Measurements from ENCODE around the gene RETREG2.

The RETREG2 gene, protein sequence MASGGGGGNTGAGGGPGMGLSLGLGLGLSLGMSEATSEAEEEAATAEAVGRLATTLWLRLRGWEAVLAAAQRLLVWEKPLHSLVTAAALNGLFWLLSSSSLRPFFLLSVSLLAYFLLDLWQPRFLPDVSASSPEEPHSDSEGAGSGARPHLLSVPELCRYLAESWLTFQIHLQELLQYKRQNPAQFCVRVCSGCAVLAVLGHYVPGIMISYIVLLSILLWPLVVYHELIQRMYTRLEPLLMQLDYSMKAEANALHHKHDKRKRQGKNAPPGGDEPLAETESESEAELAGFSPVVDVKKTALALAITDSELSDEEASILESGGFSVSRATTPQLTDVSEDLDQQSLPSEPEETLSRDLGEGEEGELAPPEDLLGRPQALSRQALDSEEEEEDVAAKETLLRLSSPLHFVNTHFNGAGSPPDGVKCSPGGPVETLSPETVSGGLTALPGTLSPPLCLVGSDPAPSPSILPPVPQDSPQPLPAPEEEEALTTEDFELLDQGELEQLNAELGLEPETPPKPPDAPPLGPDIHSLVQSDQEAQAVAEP

DNA sequence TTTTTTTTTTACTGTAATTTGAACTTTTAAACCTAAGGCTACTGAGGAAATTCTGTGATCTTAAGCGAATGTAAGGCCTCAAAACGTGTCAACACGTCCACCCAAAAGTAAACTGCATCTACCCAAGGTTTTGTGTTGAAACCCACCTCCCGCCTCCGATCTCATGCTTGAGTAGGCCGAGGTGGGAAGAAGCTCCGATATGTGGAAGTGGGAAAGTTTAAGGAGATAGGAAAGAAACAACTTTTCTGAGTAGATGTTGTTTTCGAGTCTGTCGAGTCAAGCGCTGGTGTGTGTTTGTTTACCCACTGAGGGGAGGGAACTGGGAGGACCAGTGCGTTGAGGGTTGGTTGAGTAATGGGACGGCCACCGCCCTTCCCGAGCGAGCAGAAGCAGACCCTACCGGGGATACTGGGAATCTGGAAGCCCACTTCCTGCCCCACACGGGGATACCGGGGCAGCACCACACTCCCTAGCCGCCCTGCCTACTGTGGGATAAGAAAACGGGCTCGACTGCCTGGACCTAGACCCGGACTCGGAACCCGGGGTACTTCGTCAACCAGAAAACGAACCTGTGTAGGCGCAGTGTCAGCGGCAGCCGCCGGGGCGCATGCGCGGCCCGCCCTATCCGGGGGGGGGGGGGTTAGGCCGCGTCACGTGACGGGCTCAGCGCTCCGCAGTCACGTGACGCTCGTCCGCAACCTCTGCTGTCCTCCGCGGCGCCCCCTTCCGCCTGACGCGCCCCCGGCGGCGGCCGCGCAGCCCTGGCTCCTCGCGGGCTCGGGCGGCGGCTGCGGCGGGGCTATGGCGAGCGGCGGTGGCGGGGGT lies at the start of gene RETREG2:
RETREG2 (plus strand) TSS at position 724 of the 825 bp plus-strand sequence; CDS start at position 802, 78 bp downstream.
- peak in 1 of 2 experiments; percentile 24 for DNase-seq

DNA sequence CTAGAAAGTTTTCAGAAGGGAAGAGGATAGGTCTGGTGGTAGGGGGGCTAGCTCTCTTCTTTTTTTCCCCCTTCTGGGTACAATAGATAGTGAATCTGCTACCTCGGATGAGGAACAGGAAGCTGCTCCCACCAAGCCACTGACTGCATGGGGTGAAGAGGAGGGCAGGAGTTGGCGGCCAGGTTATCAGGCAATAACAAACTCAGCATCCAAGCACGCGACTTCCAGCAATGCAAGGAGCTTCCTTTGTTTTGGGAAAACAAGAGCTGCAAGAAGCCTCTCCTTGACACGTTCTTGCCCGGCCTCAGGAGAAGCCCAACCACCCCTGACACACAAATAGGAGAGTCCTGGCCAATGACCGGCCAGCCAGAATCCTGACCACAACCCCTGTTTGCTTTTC lies 49.7 kb upstream of the RETREG2 start:
- no peak for DNase-seq

DNA sequence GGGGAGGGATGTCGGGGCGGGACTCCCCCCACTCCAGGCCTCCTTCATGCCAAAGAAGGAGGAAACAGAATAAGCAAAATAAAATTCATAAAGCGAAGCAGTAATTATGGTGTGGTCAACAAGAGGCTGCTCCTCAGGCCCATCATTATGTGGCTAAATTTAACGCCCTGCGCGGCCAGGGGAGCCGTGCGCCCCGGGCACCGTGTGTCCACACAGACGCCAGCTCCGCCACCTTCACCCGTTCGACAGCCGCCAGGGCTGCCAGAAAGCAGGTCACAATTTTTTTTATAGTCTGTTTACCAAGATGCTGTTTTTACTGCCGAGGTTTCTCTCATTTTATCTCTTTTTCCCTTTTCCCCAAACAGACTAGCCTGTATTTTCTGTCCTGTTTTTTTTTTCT lies 48.5 kb upstream of the RETREG2 start:
- DNase-seq, result no peak

DNA sequence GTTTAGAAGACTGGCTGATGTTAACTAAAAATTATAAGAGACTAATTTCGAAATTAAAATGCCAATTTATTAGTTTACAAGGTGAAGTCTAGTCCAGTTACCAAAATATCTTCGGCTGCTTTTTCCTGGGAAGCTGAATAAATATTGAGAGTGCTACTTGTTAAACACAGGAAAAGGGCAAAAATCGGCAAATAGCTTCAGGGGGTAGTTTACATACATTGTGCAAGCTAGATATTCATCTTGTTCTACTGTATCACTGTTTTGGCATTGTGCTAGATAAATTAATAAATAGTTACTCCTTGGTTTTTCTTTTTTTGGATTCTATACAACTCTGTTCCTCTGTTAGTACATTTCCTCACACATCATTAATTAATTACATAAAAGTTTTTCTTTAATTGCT lies 46.7 kb upstream of the RETREG2 start:
- DNase-seq, result no peak

DNA sequence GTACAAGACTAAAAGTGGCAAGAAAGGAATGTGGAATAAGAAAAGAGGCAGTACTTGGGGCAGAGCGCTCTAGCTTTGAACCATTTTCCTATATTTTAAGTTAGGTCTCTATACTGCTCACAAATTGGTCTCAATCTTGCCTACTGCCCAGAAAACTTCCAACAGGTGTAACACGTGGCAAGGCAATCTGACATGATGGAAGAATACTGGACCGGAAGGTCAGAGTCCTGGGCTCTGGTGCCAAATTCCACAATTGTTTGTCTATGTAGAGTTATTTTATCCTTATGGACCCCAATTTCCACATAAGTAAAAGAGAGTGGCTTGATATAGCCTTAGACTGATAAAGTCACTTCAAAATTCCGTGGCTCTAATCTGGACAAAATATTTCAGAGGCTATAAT lies 46.3 kb upstream of the RETREG2 start:
- no peak for DNase-seq

DNA sequence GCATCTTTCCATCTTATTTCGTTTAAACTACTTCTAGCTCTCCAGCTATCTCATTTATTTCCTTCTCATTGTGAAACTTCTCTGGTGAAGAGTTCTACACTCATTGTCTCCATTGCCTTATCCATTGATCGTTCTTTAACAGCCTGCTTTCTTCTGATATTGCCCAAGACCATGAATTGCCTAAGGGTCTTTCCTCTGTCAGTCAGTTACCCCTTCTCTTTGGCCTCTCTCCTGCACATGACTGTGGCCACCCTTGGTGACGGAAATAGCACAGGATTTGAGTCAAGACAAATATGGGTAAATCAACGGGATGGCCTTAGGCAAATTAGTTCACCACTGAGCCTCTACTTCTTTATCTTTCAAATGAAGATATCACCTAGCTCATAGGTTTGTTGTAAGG lies 44.1 kb upstream of the RETREG2 start:
- DNase-seq, result no peak

DNA sequence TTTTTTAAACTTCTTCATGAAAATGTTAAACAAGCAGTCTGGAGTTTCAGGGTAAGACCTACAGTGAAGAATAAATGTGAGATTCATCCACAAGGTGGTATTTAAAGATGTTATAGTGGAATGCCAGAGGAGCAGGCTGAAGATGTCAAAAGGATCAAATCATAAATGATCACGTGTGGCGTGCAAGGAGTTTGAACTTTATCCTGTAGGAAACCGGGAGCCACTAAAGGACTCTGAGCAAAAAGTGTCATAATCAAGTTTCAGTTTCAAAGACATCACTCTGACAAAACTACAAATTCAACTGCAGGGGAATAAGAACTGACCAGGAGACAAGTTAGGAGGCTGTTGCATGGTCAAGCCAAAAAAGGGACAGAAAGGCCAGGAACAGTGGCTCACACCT lies 37.4 kb upstream of the RETREG2 start:
- DNase-seq, result no peak

DNA sequence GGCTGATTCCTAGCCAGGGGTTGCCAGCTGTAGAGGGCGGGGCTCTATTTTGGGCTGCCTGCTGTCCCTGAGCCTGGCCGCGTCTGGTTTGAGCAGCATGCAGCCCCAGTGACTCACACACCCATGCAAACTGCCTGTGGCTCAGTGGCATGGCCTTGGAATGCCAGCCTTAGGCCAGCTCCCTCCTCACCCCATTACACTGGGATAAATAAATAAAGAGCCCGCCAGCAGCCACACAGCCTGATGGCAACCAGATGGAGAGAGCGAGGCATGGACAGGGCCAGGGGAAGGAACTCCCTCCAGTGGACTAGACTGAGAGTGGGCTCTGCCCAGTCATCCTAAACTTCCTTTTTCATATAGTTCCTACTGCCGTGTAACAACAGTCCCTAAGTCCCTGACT lies 35.7 kb upstream of the RETREG2 start:
- DNase-seq, result no peak

DNA sequence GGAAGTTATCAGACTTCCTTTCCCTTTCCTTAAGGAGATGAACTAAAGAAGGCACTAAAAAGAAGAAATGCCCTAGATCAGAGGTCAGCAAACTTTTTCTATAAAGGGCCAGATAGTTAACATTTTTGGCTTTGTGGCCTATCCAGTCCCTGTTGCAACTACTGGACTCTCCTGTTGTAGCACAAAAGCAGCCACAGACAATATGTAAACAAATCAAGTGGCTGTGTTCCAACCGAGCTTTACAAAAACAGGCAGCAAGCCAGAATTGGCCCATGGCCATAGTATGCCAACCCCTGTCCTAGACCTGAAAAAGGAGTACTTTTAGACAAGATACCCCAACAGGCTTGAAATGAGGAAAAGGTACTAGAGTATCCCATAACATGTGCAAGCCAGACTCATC lies 28.4 kb upstream of the RETREG2 start:
- DNase-seq, result no peak

DNA sequence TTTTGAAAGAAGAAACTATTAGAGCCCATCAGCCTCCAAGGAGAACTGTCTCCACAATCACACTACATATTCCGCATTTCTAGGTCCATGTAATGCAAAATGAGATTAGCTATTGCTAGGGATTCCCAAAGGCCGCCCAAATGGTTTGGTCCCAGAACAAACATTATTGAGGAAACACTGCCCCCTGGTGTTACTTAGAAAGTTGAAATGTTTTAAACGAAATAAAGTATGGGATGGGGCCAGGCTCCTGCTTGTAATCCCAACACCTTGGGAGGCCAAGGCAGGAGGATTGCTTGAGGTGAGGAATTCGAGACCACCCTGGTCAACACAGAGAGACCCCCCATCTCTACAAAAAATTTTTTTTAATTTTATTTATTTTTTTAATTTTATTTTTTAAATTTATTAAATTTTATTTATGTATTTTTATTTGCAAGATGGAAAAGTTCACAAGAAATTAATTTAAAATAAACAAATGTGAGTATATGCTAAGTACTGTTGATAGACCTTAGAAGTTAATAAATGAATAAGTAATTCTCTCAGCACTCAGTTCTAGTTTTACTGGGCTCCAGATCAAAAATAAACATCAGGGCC lies 22.9 kb upstream of the RETREG2 start:
- DNase-seq, result peak in 1 of 2 experiments; percentile 6

DNA sequence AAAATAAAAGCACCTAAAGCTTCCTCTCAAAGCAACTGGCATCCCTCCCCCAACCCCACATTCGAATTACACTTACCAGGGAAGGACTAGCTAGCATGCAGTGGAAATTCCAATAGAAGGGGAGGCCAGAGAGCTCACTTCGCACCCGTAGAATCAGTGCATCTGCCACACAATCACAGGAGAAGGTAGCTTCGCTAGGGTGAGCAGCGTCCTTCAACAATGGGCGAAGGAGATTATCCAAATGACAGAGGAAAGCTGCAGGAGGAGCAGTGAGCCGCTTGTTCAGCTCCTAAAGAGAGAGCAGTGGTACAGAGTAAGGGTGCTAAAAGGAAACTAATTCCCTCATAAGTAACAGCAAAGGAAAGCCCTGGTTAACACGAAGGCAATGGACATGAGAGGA lies 20.7 kb upstream of the RETREG2 start:
- no peak for DNase-seq

DNA sequence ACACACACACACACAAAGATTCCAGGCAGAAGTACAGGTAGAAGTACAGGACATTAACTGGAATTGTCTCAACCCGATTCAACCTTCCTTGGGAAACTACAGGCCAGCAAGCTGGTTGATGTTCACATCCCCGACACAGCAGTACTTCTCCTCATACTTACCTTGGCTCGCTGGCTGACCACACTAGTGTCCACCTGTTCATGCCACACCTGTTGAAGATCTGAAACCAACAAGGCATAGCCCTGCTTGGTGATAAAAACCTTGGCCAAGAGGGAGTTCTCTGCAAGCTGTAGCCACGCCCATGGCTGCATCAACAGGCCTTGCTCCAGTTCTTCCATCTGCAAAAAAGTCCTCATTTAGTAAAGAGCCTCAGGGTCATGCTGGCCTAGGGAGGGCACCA lies 20.1 kb upstream of the RETREG2 start:
- no peak for DNase-seq

DNA sequence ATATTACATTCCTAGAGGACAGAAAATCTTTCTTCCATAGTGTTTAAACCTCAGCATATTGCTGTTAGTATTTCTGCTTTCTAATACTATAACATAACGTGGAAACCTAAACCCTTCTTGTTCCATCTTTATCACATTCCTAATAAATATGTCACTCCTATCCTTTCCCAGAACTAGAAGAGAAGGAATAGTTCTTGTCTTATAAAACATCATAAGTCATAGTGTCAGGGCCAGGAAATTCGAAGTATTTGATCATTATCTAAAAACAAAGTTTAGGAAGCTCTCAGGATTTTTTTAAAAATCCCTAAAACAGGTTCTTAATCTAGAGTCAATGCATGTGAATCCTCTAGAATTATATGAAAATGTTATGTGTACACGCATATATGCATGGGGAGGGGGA lies 19.5 kb upstream of the RETREG2 start:
- DNase-seq, result no peak

DNA sequence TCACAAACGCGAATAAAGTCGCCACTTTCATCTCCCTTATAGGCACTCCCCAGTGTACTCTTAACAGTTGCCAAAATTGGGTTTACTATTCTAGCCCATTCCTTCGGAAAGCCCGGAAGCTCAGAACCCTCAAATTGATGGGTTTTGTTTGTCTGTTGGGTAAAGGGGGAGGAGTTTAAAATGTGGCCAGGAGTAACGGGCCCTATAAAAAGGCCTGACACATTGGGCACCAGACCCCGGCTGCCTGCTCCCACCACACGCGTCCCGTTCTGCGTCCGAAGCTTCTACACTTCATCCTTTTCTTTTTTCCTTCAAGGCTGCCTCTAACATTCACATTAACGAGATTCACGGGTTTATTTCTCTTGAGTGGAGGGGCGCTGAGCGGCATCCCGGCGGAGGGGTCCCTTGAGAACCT lies 18.3 kb upstream of the RETREG2 start:
- DNase-seq, result no peak

DNA sequence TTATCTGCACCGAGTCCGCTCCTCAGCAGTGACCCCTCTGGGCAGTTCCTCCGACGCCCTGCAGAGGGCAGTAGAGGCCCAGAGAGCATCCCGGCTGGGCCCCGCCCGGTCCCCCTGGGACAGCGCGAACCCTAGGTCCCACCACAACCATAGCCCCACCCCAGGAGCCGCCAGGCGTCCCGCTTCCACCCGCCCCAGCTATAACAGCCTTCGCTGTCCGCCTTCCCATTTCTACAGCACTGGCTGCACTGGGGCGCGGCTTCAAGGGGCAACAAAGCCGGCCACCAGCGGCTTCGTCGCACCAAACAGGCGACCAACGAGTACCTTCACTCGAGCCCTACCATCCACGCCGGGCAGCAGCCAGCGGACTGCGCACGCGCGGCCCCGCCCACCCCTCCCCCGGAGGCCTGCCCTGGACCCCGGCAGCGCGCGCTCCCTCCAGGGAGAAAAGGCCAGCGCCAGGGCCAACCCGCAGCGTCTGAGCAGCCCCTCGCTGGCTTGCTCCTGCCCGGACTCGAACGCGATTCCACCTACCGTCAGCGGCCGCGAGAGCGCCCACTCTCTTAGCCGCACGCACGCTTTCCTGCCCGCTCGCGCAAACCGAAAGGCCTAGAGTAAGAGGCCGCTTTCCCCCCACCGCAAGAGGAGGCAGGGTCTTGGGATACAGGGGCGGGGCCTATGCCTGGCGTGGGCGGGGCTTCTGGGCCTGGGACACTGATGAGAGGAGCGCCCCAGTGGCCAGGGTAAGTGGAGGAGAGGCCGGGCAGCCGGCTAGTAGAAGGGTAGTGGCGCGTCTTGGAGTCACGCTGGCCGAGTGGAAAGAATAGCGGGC lies 17.7 kb upstream of the RETREG2 start, which contains the start of gene NHEJ1:
NHEJ1 (minus strand) TSS at position 630 of the 832 bp plus-strand sequence. CDS start 2,453 bp downstream, outside the sequence.
- peak; percentile 71 to 82 for DNase-seq

DNA sequence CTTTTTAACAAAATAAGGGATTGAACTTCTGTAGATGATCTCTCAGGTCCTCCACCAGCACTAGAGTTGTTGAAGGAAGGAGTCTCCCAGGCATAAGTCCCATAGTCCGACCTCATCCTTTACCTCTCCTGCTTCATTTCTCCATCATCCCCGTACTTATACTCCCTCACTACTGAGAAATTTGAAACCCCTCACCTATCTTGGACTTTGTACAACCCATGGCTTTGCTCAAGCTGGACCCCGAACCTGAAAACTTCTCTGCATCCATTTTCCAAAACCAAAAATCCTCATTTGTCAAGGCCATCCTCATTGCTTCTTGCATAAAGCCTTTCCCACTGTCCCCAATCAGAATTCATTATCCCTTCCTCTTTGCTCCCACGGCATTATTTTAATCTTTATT lies 17.0 kb upstream of the RETREG2 start:
- DNase-seq, result no peak

DNA sequence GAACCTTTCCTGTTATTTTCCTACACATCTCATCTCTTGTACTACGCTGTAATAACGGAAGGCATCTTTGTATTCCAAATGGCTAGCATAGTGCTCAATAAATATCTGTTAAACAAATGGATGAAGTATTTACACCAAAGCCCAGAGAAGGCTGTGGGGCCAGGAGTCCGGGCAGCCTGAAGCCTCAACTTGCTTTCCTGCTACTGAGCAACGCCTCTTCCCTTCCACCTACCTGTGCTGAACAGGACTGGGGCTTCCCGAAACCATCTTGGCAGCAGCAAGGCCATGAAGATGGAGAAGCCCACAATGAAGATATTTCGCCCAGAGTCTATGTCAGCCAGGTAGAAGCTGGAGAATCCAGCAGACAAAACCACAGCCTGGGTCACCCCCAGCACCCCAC lies 14.9 kb upstream of the RETREG2 start:
- peak in 1 of 2 experiments; percentile 2 for DNase-seq

DNA sequence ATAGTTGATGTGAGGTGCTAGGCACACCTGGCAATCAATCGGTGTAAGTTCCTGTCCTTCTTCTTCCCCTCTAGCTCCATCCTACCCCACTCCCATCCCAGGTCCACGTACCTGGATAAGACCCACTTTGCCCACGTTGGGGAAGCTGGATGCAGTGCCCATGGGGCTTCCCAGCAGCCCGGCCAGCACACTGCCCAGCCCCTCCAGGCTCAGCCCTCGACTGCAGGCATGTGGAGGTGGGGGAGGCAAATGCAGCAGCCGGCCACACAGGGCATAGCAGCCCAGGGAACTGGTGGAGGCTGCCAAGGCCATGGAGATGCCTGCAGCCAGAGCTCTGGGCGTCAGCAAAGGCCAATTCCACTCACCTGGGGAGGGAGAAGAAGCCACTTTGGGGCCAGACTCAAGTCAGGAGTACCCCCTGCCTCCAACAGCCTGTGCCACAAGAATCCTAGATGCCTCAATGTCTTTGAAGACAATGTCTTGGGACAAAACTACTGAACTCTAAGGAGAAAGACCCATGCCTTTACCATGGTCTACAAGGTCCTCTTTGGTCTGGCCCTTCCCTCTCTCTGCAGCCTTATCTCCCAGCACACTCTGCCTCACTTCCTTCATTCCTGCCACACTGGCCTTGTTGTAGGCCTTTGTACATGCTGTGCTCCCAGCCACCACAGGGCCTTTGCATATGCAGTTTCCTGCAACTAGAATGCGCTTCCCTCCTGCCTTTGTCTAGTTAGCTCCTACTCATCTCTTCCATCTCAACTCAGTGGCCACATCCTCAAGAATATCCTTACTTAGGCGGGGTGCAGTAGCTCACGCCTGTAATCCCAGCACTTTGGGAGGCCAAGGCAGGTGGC lies 12.8 kb upstream of the RETREG2 start:
- DNase-seq, result no peak

DNA sequence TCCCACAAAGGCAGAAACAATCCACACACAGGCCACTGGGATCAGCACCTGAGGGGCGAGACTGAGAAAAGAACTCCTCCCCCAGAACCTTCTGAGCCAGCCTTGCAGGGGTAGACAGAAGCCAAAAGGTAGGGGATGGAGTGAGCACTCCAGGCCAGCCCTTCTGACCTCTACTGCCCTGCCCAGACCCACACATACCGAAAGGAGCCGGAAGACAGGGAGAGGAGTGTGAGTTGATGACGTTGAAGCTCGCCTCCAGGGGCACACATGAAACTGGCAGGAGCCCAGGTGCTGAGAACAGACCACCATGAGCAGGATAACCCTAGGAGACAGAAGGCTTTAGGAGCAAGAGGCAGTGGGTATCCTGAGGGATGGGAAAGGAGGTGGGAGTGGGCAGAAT lies 10.1 kb upstream of the RETREG2 start:
- no peak for DNase-seq

DNA sequence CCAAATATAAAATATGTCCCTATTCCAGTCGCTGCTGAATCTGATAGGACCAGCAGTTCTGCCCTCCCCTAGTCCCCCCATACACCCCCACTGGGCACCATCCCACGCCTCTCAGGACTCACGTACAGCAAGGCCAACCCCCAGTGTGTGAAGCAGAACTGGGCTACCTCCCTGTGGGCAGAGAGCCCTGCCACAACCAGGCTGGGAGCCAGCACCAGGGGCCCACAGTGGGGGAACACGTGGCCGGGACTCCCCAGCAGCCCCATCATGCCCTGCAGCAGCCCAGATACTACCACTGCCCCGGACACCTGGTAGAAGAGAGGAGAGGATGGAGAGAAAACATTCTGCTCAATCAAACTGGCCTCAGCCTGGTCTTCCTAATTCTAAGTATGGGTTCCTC lies 9.5 kb upstream of the RETREG2 start:
- DNase-seq, result no peak

DNA sequence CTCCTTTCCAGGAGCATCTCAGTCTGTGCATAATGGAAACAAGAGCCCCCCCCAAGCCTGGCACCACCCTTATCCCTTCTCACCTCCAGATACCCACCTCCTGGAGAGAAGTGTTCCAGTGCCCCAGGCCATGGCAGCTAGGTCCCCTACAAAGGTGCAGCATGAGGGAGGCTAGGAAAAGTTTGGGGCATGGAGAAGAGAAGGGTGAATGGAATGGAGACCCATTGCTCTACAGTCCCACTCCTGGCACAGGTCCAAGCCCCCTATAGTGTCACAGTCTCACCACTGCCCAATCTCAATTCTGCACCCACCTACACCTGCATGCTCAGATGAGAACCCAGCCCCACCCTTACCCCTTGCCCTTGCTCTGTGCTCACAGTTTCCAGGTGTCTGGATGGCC lies 9.1 kb upstream of the RETREG2 start:
- DNase-seq, result no peak

Data from cerebellar nuclear complex (tissue), 1 donor.